GM23338 (cell line): ENCODE data around the gene LGALS14. TPM values are rescaled to one million over a fixed set of nuclear protein-coding genes. Genes with fewer than 3 reads are reported as not detected.

Experiments used
- ATAC-seq: fragments of 200-7000 bp; cut with Tn5 transposase; 3 replicates; pipeline ENCODE4 v1.9.1; 2020
- DNase-seq: peaks from one replicate; pipeline ENCODE4 v3.0.0-alpha.2; 2015; ENCODE audit warnings: low spot score
- H2AFZ ChIP-seq: fragments of 200-600 bp; sonication (generic); 2 replicates; pipeline ENCODE4 v1.8.0; 2016; ENCODE audit warnings: antibody characterized with exemption, mild to moderate bottlenecking, moderate library complexity
- H3F3A ChIP-seq: fragments of 200-600 bp; sonication (generic); replicated peaks from 2 replicates; pipeline ENCODE4 v1.8.0; 2017; ENCODE audit warnings: antibody characterized with exemption, mixed run types, low read depth
- H3K27ac ChIP-seq: fragments of 200-600 bp; sonication (generic); 2 replicates; pipeline ENCODE4 v1.6.1; 2016; ENCODE audit warnings: low read depth
- H3K27me3 ChIP-seq: fragments of 200-600 bp; sonication (generic); 2 replicates; pipeline ENCODE4 v1.8.0; 2016; ENCODE audit warnings: mild to moderate bottlenecking, mixed run types, moderate library complexity; ENCODE audit not compliant: insufficient read depth
- H3K36me3 ChIP-seq: fragments of 200-600 bp; sonication (generic); 2 replicates; pipeline ENCODE4 v1.8.0; 2016; ENCODE audit warnings: mild to moderate bottlenecking; ENCODE audit not compliant: insufficient read depth
- H3K4me1 ChIP-seq: fragments of 200-600 bp; sonication (generic); 2 replicates; pipeline ENCODE4 v1.8.0; 2016; ENCODE audit warnings: mild to moderate bottlenecking, moderate library complexity; ENCODE audit not compliant: insufficient read depth
- H3K4me2 ChIP-seq: fragments of 200-600 bp; sonication (generic); 2 replicates; pipeline ENCODE4 v1.7.1; 2017; ENCODE audit warnings: mixed run types
- H3K4me3 ChIP-seq: fragments of 200-600 bp; sonication (generic); 2 replicates; pipeline ENCODE4 v1.6.1; 2016; ENCODE audit warnings: mixed run types
- H3K79me2 ChIP-seq: fragments of 200-600 bp; sonication (generic); replicated peaks from 2 replicates; pipeline ENCODE4 v1.8.0; 2017; ENCODE audit warnings: mild to moderate bottlenecking; ENCODE audit not compliant: insufficient read depth
- H3K9me2 ChIP-seq: fragments of 200-600 bp; sonication (generic); 2 replicates; pipeline ENCODE4 v1.8.0; 2017; ENCODE audit not compliant: insufficient read depth
- H4K20me1 ChIP-seq: fragments of 200-600 bp; sonication (generic); replicated peaks from 2 replicates; pipeline ENCODE4 v1.8.0; 2017; ENCODE audit warnings: mild to moderate bottlenecking; ENCODE audit not compliant: insufficient read depth
- H3K27ac Mint-ChIP-seq: 2 replicates; pipeline ENCODE4 v1.8.0; 2020; ENCODE audit warnings: inconsistent platforms, mild to moderate bottlenecking, moderate library complexity, mixed read lengths
- H3K27me3 Mint-ChIP-seq: 3 replicates; pipeline ENCODE4 v1.8.0; 2022; ENCODE audit warnings: low read depth, mild to moderate bottlenecking, moderate library complexity, mixed read lengths, inconsistent platforms; ENCODE audit not compliant: insufficient read depth, poor library complexity
- H3K36me3 Mint-ChIP-seq: 3 replicates; pipeline ENCODE4 v1.8.0; 2021; ENCODE audit warnings: low read depth, mild to moderate bottlenecking, inconsistent platforms, moderate library complexity, mixed read lengths
- H3K4me1 Mint-ChIP-seq: 3 replicates; pipeline ENCODE4 v1.8.0; 2020; ENCODE audit warnings: mild to moderate bottlenecking, inconsistent platforms, mixed read lengths
- H3K4me3 Mint-ChIP-seq: 3 replicates; pipeline ENCODE4 v1.8.0; 2021; ENCODE audit warnings: moderate library complexity, mild to moderate bottlenecking, inconsistent platforms, mixed read lengths
- H3K9me3 Mint-ChIP-seq: 3 replicates; pipeline ENCODE4 v1.8.0; 2020; ENCODE audit warnings: moderate library complexity, mild to moderate bottlenecking, inconsistent platforms, mixed read lengths
- CTCF ChIP-seq, 2 experiments: fragments of 200-600 bp in 1 of 2; sonication (generic) in 1 of 2; conservative IDR thresholded peaks; 2 replicates each; pipeline versions ENCODE4 v1.5.1 to v1.6.1; 2016 to 2017; ENCODE audit warnings: antibody characterized with exemption in 2 of 2, low read depth in 2 of 2, mild to moderate bottlenecking in 2 of 2, moderate library complexity in 1 of 2
- EZH2 ChIP-seq: fragments of 200-600 bp; sonication (generic); IDR thresholded peaks from one replicate; pipeline ENCODE4 v1.8.0; 2017; ENCODE audit warnings: antibody characterized with exemption, mild to moderate bottlenecking, low read depth; ENCODE audit not compliant: unreplicated experiment
- JUNB ChIP-seq: IDR thresholded peaks from one replicate; pipeline ENCODE4 v1.6.1; 2016; ENCODE audit warnings: antibody characterized with exemption; ENCODE audit not compliant: unreplicated experiment
- POLR2AphosphoS5 ChIP-seq: IDR thresholded peaks from 2 replicates; pipeline ENCODE4 v1.6.1; 2016; ENCODE audit warnings: antibody characterized with exemption, low read depth
- ZNF331 ChIP-seq: fragments of 250-450 bp; sonication (Bioruptor Pico); IDR thresholded peaks from 2 replicates; pipeline ENCODE4 v1.5.0; 2020; ENCODE audit warnings: low read depth, mild to moderate bottlenecking, moderate library complexity
- polyA plus RNA-seq: library from polyadenylated mRNA; unstranded; fragments of >200 nt; fragmentation: Nextera tagmentation; extraction: Ambion mirVana; gene quantifications from 2 replicates; pipeline ENCODE4 v1.2.1, GENCODE V29; 2016
- small RNA-seq: library from RNA; depleted of rRNA; stranded (forward); fragments of <200 nt; gene quantifications from one replicate; pipeline ENCODE3, GENCODE V24; 2014; ENCODE audit warnings: low replicate concordance
- total RNA-seq: library from RNA; depleted of rRNA; stranded (reverse); fragments of >200 nt; shearing (Covaris generic); gene quantifications from 2 replicates; pipeline ENCODE4 v1.2.3, GENCODE V29; 2014; rRNA removed

Gene LGALS14
- total and polyA plus RNA-seq, 2 experiments from 2014 or later, result not detected

- Histone ChIP-seq H3K27me3 (no peaks in the 10 kb centered on the region; the same call in 1 of the 2 replicates), H3K79me2 (no peaks in the 10 kb centered on the region), H3K4me3 (no peak overlapping the region), H2AFZ (no peak overlapping the region), H3K4me2 (no peak overlapping the region), H3K4me1 (no peaks in the 10 kb centered on the region), H3K27ac (no peak overlapping the region), H4K20me1 (no peaks in the 10 kb centered on the region; the same call in 1 of the 2 replicates), H3K36me3 (no peaks in the 10 kb centered on the region), H3K9me2 (no peaks in the 10 kb centered on the region), H3F3A (no peaks in the 10 kb centered on the region)
- DNase-seq (no peak), ATAC-seq (no peak)
- no peak overlapping the region for H3K27ac Mint-ChIP-seq
- H3K9me3 Mint-ChIP-seq, result no peaks in the 10 kb centered on the region
- no peaks in the 10 kb centered on the region for H3K36me3 Mint-ChIP-seq
- no peaks in the 10 kb centered on the region for H3K4me1 Mint-ChIP-seq
- H3K27me3 Mint-ChIP-seq, result peaks cover 5% of the 10 kb centered on the region
- H3K4me3 Mint-ChIP-seq, result no peak overlapping the region
- TF ChIP-seq ZNF331, result no peak
Measured at GRCh38 chr19:39754544-39754943, 50.3 kb downstream of the LGALS14 start.

DNA sequence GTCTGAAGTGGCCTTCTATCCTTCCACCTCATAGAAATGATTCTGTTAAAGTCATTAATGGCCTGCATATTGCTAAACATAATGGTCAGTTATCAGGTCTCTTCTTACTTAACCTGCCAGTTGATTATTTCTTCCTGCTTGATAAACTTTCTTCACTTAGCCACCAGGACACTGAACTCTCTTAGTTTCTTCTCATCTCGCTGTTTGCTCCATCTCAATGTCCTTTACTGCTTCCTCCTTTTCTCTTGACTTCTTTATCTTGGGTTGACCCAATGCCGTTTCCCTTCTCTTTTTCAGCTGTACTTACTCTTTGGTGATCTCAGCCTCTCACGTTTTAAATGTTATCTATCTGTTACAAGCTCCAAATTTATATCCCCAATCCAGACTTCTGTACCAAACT is 50.7 kb downstream of the LGALS14 start:
- Histone ChIP-seq H3F3A (no peaks in the 10 kb centered on the region), H3K36me3 (no peaks in the 10 kb centered on the region), H3K4me1 (no peaks in the 10 kb centered on the region), H3K79me2 (no peaks in the 10 kb centered on the region), H3K4me2 (no peak overlapping the region), H3K4me3 (no peak overlapping the region), H2AFZ (no peak overlapping the region), H3K27ac (no peak overlapping the region), H4K20me1 (no peaks in the 10 kb centered on the region; the same call in 1 of the 2 replicates), H3K9me2 (no peaks in the 10 kb centered on the region), H3K27me3 (no peaks in the 10 kb centered on the region; the same call in 1 of the 2 replicates)
- ATAC-seq, result no peak
- Mint-ChIP-seq H3K4me3 (no peak overlapping the region), H3K36me3 (no peaks in the 10 kb centered on the region), H3K27me3 (peaks cover 5% of the 10 kb centered on the region), H3K27ac (no peak overlapping the region), H3K4me1 (no peaks in the 10 kb centered on the region), H3K9me3 (no peaks in the 10 kb centered on the region)
- TF ChIP-seq EZH2, result no peak
- TF ChIP-seq POLR2AphosphoS5, result no peak
- TF ChIP-seq CTCF (conservative IDR thresholded peaks at IDR 0.05; ENCODE audit: low read depth in 2 of 2), result no peak
- no peak for TF ChIP-seq JUNB
- no peak for DNase-seq

Small RNA genes lying within 50 kb of the gene (small RNA-seq; reads per million reads assigned to genes)
- not detected for gene RPS29P27

Other genes starting within 250 kb of the LGALS14 start
- gene TIMM50, start 223.6 kb upstream of the LGALS14 start, total RNA-seq, result 119 and 120 TPM in 2 replicates
- 139 and 145 TPM in 2 replicates for gene TIMM50, start 223.6 kb upstream of the LGALS14 start, polyA plus RNA-seq
- 15.6 and 19.1 TPM in 2 replicates for gene DLL3, start 205.5 kb upstream of the LGALS14 start, total RNA-seq
- gene DLL3, start 205.5 kb upstream of the LGALS14 start, polyA plus RNA-seq, result 9.8 and 9.9 TPM in 2 replicates
- gene SELENOV, start 189.3 kb upstream of the LGALS14 start, total RNA-seq, result 8.7 and 13.8 TPM in 2 replicates
- 8.0 and 12.4 TPM in 2 replicates for gene SELENOV, start 189.3 kb upstream of the LGALS14 start, polyA plus RNA-seq
- 2.5 and 4.7 TPM in 2 replicates for gene EID2B, start 171.6 kb upstream of the LGALS14 start, total RNA-seq
- 4.1 and 4.6 TPM in 2 replicates for gene EID2B, start 171.6 kb upstream of the LGALS14 start, polyA plus RNA-seq
- 22.8 and 25.2 TPM in 2 replicates for gene EID2, start 164.3 kb upstream of the LGALS14 start, total RNA-seq
- 24.4 and 24.6 TPM in 2 replicates for gene EID2, start 164.3 kb upstream of the LGALS14 start, polyA plus RNA-seq
- not detected in 2 replicates for gene LGALS13, start 102.0 kb upstream of the LGALS14 start, total RNA-seq
- not detected in 2 replicates for gene LGALS13, start 102.0 kb upstream of the LGALS14 start, polyA plus RNA-seq
- not detected in 2 replicates for gene LGALS16, start 48.6 kb upstream of the LGALS14 start, total RNA-seq
- gene LGALS16, start 48.6 kb upstream of the LGALS14 start, polyA plus RNA-seq, result not detected in 2 replicates
- gene CLC, start 33.5 kb downstream of the LGALS14 start, total RNA-seq, result not detected in 2 replicates
- gene CLC, start 33.5 kb downstream of the LGALS14 start, polyA plus RNA-seq, result 0.63 TPM in 1 of 2 replicates, not detected in the other
- not detected in 2 replicates for gene LEUTX, start 74.4 kb downstream of the LGALS14 start, total RNA-seq
- 0.47 TPM in 1 of 2 replicates, not detected in the other for gene LEUTX, start 74.4 kb downstream of the LGALS14 start, polyA plus RNA-seq
- 8.6 and 8.9 TPM in 2 replicates for gene DYRK1B, start 129.7 kb downstream of the LGALS14 start, total RNA-seq
- 6.5 and 7.2 TPM in 2 replicates for gene DYRK1B, start 129.7 kb downstream of the LGALS14 start, polyA plus RNA-seq
- 403 and 426 TPM in 2 replicates for gene FBL, start 141.9 kb downstream of the LGALS14 start, total RNA-seq
- 553 and 579 TPM in 2 replicates for gene FBL, start 141.9 kb downstream of the LGALS14 start, polyA plus RNA-seq
- gene FCGBP, start 230.2 kb downstream of the LGALS14 start, total RNA-seq, result 3.0 and 3.6 TPM in 2 replicates
- gene FCGBP, start 230.2 kb downstream of the LGALS14 start, polyA plus RNA-seq, result 0.28 and 0.44 TPM in 2 replicates